OCI-LY1 (cell line): ENCODE results near the gene ACE.

Experiments
- H2AFZ ChIP-seq: fragments of 200-600 bp; sonication (generic), shearing (Covaris generic); 2 replicates; pipeline ENCODE4 v1.6.0; 2014; ENCODE audit warnings: antibody characterized with exemption, mild to moderate bottlenecking, low read length
- H3F3A ChIP-seq: fragments of 200-600 bp; sonication (generic), shearing (Covaris generic); 2 replicates; pipeline ENCODE4 v1.6.0; 2014; ENCODE audit warnings: mild to moderate bottlenecking, antibody characterized with exemption, low read length, moderate library complexity; ENCODE audit not compliant: insufficient read depth
- H3K27ac ChIP-seq: fragments of 200-600 bp; sonication (generic); 2 replicates; pipeline ENCODE4 v1.5.1; 2014; ENCODE audit warnings: low read length, mixed run types, mild to moderate bottlenecking, low read depth; ENCODE audit not compliant: poor library complexity, severe bottlenecking
- H3K27me3 ChIP-seq: fragments of 200-600 bp; sonication (generic); 2 replicates; pipeline ENCODE4 v1.6.0; 2014; ENCODE audit warnings: antibody characterized with exemption, mild to moderate bottlenecking, low read length, moderate library complexity; ENCODE audit not compliant: insufficient read depth
- H3K36me3 ChIP-seq: fragments of 200-600 bp; sonication (generic); 2 replicates; pipeline ENCODE4 v1.6.1; 2014; ENCODE audit warnings: mild to moderate bottlenecking, antibody characterized with exemption, low read length, moderate library complexity, mixed read lengths; ENCODE audit not compliant: insufficient read depth
- H3K4me1 ChIP-seq: fragments of 200-600 bp; sonication (generic); 2 replicates; pipeline ENCODE4 v1.5.1; 2014; ENCODE audit warnings: mild to moderate bottlenecking, low read length, moderate library complexity; ENCODE audit not compliant: insufficient read depth, severe bottlenecking
- H3K4me2 ChIP-seq: fragments of 200-600 bp; sonication (generic), shearing (Covaris generic); 2 replicates; pipeline ENCODE4 v1.6.1; 2014; ENCODE audit warnings: low read length
- H3K4me3 ChIP-seq: fragments of 200-600 bp; sonication (generic); 2 replicates; pipeline ENCODE4 v1.5.1; 2014; ENCODE audit warnings: low read length, low read depth, mild to moderate bottlenecking, mixed read lengths; ENCODE audit not compliant: poor library complexity, severe bottlenecking
- H3K79me2 ChIP-seq: fragments of 200-600 bp; shearing (Covaris generic); 2 replicates; pipeline ENCODE4 v1.6.1; 2016; ENCODE audit warnings: mixed run types, low read length, mixed read lengths; ENCODE audit not compliant: insufficient read depth
- H3K9ac ChIP-seq: fragments of 200-600 bp; sonication (generic), shearing (Covaris generic); 2 replicates; pipeline ENCODE4 v1.6.1; 2014; ENCODE audit warnings: mild to moderate bottlenecking, low read length, mixed read lengths
- H3K9me2 ChIP-seq: fragments of 200-600 bp; sonication (generic), shearing (Covaris generic); 2 replicates; pipeline ENCODE4 v1.6.1; 2014; ENCODE audit warnings: low read depth, mild to moderate bottlenecking, low read length, mixed read lengths
- H3K9me3 ChIP-seq: fragments of 200-600 bp; shearing (Covaris generic); 2 replicates; pipeline ENCODE4 v1.6.1; 2014; ENCODE audit warnings: low read length, mixed read lengths
- H4K20me1 ChIP-seq: fragments of 200-600 bp; sonication (generic), shearing (Covaris generic); 2 replicates; pipeline ENCODE4 v1.6.0; 2016; ENCODE audit warnings: mild to moderate bottlenecking, low read length; ENCODE audit not compliant: insufficient read depth
- EZH2 ChIP-seq: fragments of 200-600 bp; sonication (generic), shearing (Covaris generic); IDR thresholded peaks from 2 replicates; pipeline ENCODE4 v1.8.0; 2017; ENCODE audit warnings: borderline replicate concordance, mixed run types, mild to moderate bottlenecking, antibody characterized with exemption, low read length, moderate library complexity, mixed read lengths
- TF ChIP-seq, protein P1 (sequence below): fragments of 200-600 bp; sonication (generic), shearing (Covaris generic); IDR thresholded peaks from 2 replicates; pipeline ENCODE4 v1.5.1; 2017; ENCODE audit warnings: mild to moderate bottlenecking, antibody characterized with exemption, low read length, moderate library complexity, mixed read lengths

The ACE gene

GRCh38 chr17:63445065-63445464, 31.8 kb upstream of the ACE start:
- H3K4me3 ChIP-seq = no peak overlapping the region

GRCh38 chr17:63445571-63445953, 31.3 kb upstream of the ACE start:
- Histone ChIP-seq H3K27me3 (peaks cover 5% of the 10 kb centered on the region; the same call in 1 of the 2 replicates), H3K79me2 (no peaks in the 10 kb centered on the region), H3K36me3 (no peaks in the 10 kb centered on the region), H3K4me1 (peaks cover 13% of the 10 kb centered on the region), H3K4me2 (peak overlapping the region; percentile 71), H3K9ac (no peak overlapping the region), H3K27ac (no peak overlapping the region), H3K4me3 (peak overlapping the region; percentile 60), H3F3A (no peaks in the 10 kb centered on the region), H3K9me3 (no peaks in the 10 kb centered on the region), H3K9me2 (no peaks in the 10 kb centered on the region), H2AFZ (no peak overlapping the region), H4K20me1 (no peaks in the 10 kb centered on the region)
- no peak for TF ChIP-seq EZH2
- TF ChIP-seq, protein P1, sequence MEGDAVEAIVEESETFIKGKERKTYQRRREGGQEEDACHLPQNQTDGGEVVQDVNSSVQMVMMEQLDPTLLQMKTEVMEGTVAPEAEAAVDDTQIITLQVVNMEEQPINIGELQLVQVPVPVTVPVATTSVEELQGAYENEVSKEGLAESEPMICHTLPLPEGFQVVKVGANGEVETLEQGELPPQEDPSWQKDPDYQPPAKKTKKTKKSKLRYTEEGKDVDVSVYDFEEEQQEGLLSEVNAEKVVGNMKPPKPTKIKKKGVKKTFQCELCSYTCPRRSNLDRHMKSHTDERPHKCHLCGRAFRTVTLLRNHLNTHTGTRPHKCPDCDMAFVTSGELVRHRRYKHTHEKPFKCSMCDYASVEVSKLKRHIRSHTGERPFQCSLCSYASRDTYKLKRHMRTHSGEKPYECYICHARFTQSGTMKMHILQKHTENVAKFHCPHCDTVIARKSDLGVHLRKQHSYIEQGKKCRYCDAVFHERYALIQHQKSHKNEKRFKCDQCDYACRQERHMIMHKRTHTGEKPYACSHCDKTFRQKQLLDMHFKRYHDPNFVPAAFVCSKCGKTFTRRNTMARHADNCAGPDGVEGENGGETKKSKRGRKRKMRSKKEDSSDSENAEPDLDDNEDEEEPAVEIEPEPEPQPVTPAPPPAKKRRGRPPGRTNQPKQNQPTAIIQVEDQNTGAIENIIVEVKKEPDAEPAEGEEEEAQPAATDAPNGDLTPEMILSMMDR = no peak

More at GRCh38 chr17:63445065-63445464, 31.8 kb upstream of the ACE start:
- no peak overlapping the region for H2AFZ ChIP-seq
- no peaks in the 10 kb centered on the region for H3K9me2 ChIP-seq
- H3K27me3 ChIP-seq = peaks cover 5% of the 10 kb centered on the region; the same call in 1 of the 2 replicates
- no peak overlapping the region for H3K9ac ChIP-seq
- H3F3A ChIP-seq = no peaks in the 10 kb centered on the region
- H3K36me3 ChIP-seq = no peaks in the 10 kb centered on the region
- no peak overlapping the region for H3K4me2 ChIP-seq
- no peaks in the 10 kb centered on the region for H3K9me3 ChIP-seq
- peaks cover 13% of the 10 kb centered on the region for H3K4me1 ChIP-seq
- TF ChIP-seq, protein P1 = no peak
- no peak for TF ChIP-seq EZH2
- H4K20me1 ChIP-seq = no peaks in the 10 kb centered on the region
- H3K27ac ChIP-seq = no peak overlapping the region
- no peaks in the 10 kb centered on the region for H3K79me2 ChIP-seq

DNA sequence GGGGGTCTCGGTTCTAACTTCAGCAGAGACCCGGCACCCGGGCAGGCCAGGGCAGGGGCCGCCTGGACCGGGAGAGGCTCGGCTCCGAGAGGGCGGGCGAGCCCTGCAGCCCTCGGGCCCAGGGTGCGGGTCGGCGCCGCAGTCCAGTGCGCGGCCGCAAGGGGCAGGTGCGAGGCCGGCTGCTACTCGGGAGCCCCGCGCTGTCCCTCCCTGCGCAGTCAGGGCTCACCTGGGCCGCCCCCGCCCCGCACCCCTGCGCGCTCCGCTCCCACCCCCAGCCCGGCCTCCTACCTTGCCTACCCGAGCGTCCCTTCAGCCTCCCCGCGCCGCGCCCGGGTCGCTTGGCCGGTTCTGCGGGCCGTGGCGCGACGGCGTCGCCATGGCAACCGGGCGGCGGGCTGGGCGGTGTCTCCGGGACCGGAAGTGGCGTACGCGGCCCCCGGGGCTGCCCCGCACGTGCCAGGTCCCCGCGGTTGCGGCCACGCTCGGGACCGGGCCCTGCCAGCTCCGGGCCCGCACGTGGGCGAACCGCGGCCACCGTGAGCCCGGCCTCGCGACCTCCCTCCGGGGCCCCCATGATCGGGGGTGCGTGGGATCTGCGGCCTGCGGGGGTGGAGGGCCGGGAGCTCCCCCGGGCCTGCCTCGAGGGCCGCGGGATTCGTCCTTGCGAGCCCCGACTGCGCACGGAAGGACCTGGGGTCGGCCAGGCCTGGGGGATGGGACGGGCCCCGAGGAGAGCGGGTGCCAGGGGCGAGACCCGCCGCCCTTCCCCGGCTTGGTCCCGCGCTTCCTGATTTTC, 30.7 kb upstream of the ACE start, which contains the start of gene CYB561:
Gene CYB561, minus strand, starts transcription at position 353 of the 799 bp plus-strand sequence. CDS start 8,759 bp downstream, outside the sequence.
- TF ChIP-seq, protein P1 = peak; percentile 18; the same call in 1 of the 2 replicates
- no peak for TF ChIP-seq EZH2
- Histone ChIP-seq H3K79me2 (no peaks in the 10 kb centered on the region), H3K27me3 (peaks cover 5% of the 10 kb centered on the region; the same call in 1 of the 2 replicates), H3K9ac (peak within 1 kb of the TSS; percentile 44; the same call in 1 of the 2 replicates), H3K36me3 (no peaks in the 10 kb centered on the region), H3K9me2 (no peaks in the 10 kb centered on the region), H3K4me1 (peaks cover 13% of the 10 kb centered on the region), H3K27ac (no peak within 1 kb of the TSS), H3K9me3 (no peaks in the 10 kb centered on the region), H3K4me2 (peak within 1 kb of the TSS; percentile 71), H3F3A (no peaks in the 10 kb centered on the region), H4K20me1 (no peaks in the 10 kb centered on the region), H3K4me3 (peak within 1 kb of the TSS; percentile 60), H2AFZ (peak within 1 kb of the TSS; percentile 41; the same call in 1 of the 2 replicates)
